ENCODE data around the gene FANCI.

- TF ChIP-seq CTCF (IDR thresholded peaks at IDR 0.05) (no peak), POLR2A (IDR thresholded peaks at IDR 0.05) (no peak)
Measured at GRCh38 chr15:89320200-89320599, 76.4 kb downstream of the FANCI start.
